CD14-positive monocyte (primary cell): ENCODE measurements around the gene DGKI. TPM values are rescaled to one million over a fixed set of nuclear protein-coding genes. Genes with fewer than 3 reads are reported as not detected.

Source experiments
- DNase-seq, 3 donors: peaks; one replicate each; pipeline ENCODE4 v3.0.0-alpha.2; 2011 to 2022
- H2AFZ ChIP-seq: 2 replicates; pipeline ENCODE4 v1.6.0; 2012; ENCODE audit warnings: mild to moderate bottlenecking, low read depth, low read length, inconsistent platforms; ENCODE audit not compliant: insufficient read depth, poor library complexity, severe bottlenecking
- H3K27ac ChIP-seq, 2 donors: 1 replicate in 1 of 2; 2 replicates in 1 of 2; pipeline ENCODE4 v1.5.1; 2012 to 2013; ENCODE audit warnings: low read length in 2 of 2, control low read depth in 1 of 2, inconsistent platforms in 1 of 2, low read depth in 1 of 2, mild to moderate bottlenecking in 1 of 2
- H3K27me3 ChIP-seq, 2 donors: one replicate each; pipeline versions ENCODE4 v1.6.0 to v1.6.1; 2011 to 2013; ENCODE audit warnings: low read length in 2 of 2; ENCODE audit not compliant: control insufficient read depth in 2 of 2, insufficient read depth in 2 of 2
- H3K36me3 ChIP-seq, 2 donors: replicated peaks in 1 of 2; 1 replicate in 1 of 2; 2 replicates in 1 of 2; pipeline versions ENCODE4 v1.5.1 to v1.6.1; 2012 to 2013; ENCODE audit warnings: low read length in 2 of 2, control low read depth in 1 of 2, inconsistent platforms in 1 of 2, mild to moderate bottlenecking in 1 of 2; ENCODE audit not compliant: insufficient read depth in 2 of 2, control insufficient read depth in 1 of 2
- H3K4me1 ChIP-seq, 2 donors: 1 replicate in 1 of 2; 2 replicates in 1 of 2; pipeline versions ENCODE4 v1.5.1 to v1.6.1; 2012 to 2013; ENCODE audit warnings: low read length in 2 of 2, control low read depth in 1 of 2, inconsistent platforms in 1 of 2, mild to moderate bottlenecking in 1 of 2, moderate library complexity in 1 of 2; ENCODE audit not compliant: insufficient read depth in 2 of 2, control insufficient read depth in 1 of 2
- H3K4me2 ChIP-seq: replicated peaks from 2 replicates; pipeline ENCODE3; 2012; ENCODE audit warnings: low read length, moderate library complexity, mild to moderate bottlenecking; ENCODE audit not compliant: poor library complexity, severe bottlenecking; ENCODE audit errors: extremely low read depth
- H3K4me3 ChIP-seq, 3 experiments: fragments of 200-600 bp in 1 of 3; sonication (generic) in 1 of 3; replicated peaks in 1 of 3; 1 replicate in 2 of 3; 2 replicates in 1 of 3; pipeline ENCODE4 v1.5.1; 2011 to 2013; ENCODE audit warnings: low read length in 3 of 3, mild to moderate bottlenecking in 3 of 3, control low read depth in 2 of 3, low read depth in 2 of 3, inconsistent platforms in 1 of 3, moderate library complexity in 1 of 3
- H3K79me2 ChIP-seq: 2 replicates; pipeline ENCODE4 v1.6.0; 2012; ENCODE audit warnings: mild to moderate bottlenecking, control low read depth, inconsistent platforms, low read length, moderate library complexity; ENCODE audit not compliant: insufficient read depth
- H3K9ac ChIP-seq: 2 replicates; pipeline ENCODE4 v1.6.0; 2017; ENCODE audit warnings: low read length, mild to moderate bottlenecking; ENCODE audit not compliant: insufficient read depth, poor library complexity, severe bottlenecking
- H3K9me3 ChIP-seq, 2 donors: replicated peaks in 1 of 2; 1 replicate in 1 of 2; 2 replicates in 1 of 2; pipeline versions ENCODE4 v1.5.1 to v1.6.1; 2012 to 2013; ENCODE audit warnings: low read length in 2 of 2, control low read depth in 1 of 2; ENCODE audit not compliant: control insufficient read depth in 1 of 2, insufficient read depth in 1 of 2
- H4K20me1 ChIP-seq: 2 replicates; pipeline ENCODE4 v1.6.0; 2012; ENCODE audit warnings: mild to moderate bottlenecking, low read length, control low read depth, moderate library complexity; ENCODE audit not compliant: insufficient read depth
- H3K27ac Mint-ChIP-seq, 7 donors: one replicate each; pipeline ENCODE4 v1.8.0; 2020; ENCODE audit warnings: mild to moderate bottlenecking in 7 of 7, mixed read lengths in 7 of 7, moderate library complexity in 6 of 7, inconsistent platforms in 2 of 7
- H3K27me3 Mint-ChIP-seq, 3 donors: one replicate each; pipeline ENCODE4 v1.8.0; 2021 to 2022; ENCODE audit warnings: low read depth in 3 of 3, mild to moderate bottlenecking in 3 of 3, mixed read lengths in 3 of 3, moderate library complexity in 3 of 3, inconsistent platforms in 1 of 3
- H3K36me3 Mint-ChIP-seq, 2 donors: one replicate each; pipeline ENCODE4 v1.8.0; 2020; ENCODE audit warnings: mixed read lengths in 2 of 2, inconsistent platforms in 1 of 2, mild to moderate bottlenecking in 1 of 2
- H3K4me1 Mint-ChIP-seq: one replicate; pipeline ENCODE4 v1.8.0; 2020; ENCODE audit warnings: mild to moderate bottlenecking, mixed read lengths
- H3K4me3 Mint-ChIP-seq, 2 donors: one replicate each; pipeline ENCODE4 v1.8.0; 2020; ENCODE audit warnings: mild to moderate bottlenecking in 2 of 2, mixed read lengths in 2 of 2, moderate library complexity in 1 of 2
- H3K9me3 Mint-ChIP-seq, 7 donors: one replicate each; pipeline ENCODE4 v1.8.0; 2020 to 2022; ENCODE audit warnings: mixed read lengths in 7 of 7, mild to moderate bottlenecking in 6 of 7, moderate library complexity in 6 of 7, inconsistent platforms in 2 of 7
- WGBS: methylation state at CpG from one replicate; pipeline ENCODE4 v1.1.5; 2013; ENCODE audit warnings: missing lambda C conversion rate; ENCODE audit not compliant: insufficient coverage; 5-methylcytosine and 5-hydroxymethylcytosine counted together
- intact Hi-C, 2 donors: fragments of 100-400 bp; cut with micrococcal nuclease; formaldehyde crosslinking; loops; one replicate each; pipeline versions ENCODE4 v1.15.0 to v1.15.1; 2023
- polyA plus RNA-seq, 3 donors: library from polyadenylated mRNA; depleted of rRNA in 1 of 3; unstranded in 2 of 3; stranded (reverse) in 1 of 3; fragments of 300-500 nt in 2 of 3; fragments of >200 nt in 1 of 3; fragmentation: Illumina TruSeq in 2 of 3; gene quantifications; 1 replicate in 2 of 3; 2 replicates in 1 of 3; pipeline ENCODE4 v1.2.3, GENCODE V29; 2012 to 2021
- TF ChIP-seq, protein P1 (sequence below): fragments of 200-600 bp; IDR thresholded peaks from one replicate; pipeline ENCODE4 v1.8.0; 2022; ENCODE audit warnings: antibody characterized with exemption, mild to moderate bottlenecking

Gene DGKI
- polyA plus RNA-seq, 3 donors, result not detected

DNA sequence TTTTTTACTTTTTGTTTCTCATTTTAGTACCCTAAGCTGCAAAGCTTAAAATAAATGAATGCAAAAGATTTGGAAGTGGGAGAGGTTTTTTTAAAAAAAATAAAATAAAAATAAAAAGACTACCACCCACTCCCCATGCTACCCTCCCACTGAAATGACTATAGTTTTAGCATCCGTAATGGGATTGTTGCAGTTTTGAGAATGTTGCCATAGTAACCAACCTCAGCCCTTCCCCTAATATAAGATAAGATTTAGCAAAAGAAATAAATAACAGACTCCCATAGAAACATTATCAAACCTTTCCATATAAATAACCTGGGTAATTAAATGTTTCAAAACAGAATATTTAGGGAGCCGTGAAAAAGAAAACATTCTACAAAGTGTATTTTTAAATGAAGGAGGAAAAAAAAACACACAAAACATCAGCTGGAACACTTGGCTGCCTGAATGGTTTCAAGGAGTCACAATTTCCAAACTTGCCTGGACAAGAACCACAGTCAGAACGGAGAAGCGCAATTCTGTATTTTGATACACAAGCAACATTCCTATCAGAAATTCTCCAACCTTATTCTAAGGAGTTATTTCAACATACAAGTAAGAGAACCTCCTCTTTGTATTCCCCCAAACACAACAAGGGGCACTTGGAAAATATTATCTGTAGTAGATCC, 57.4 kb downstream of the DGKI start:
- Histone ChIP-seq H2AFZ (no peak overlapping the region), H3K36me3 (no peaks in the 10 kb centered on the region), H3K9me3 (no peaks in the 10 kb centered on the region), H3K79me2 (no peaks in the 10 kb centered on the region), H3K4me2 (no peak overlapping the region), H4K20me1 (no peaks in the 10 kb centered on the region), H3K27ac (no peak overlapping the region), H3K27me3 (no peaks in the 10 kb centered on the region), H3K4me3 (no peak overlapping the region), H3K9ac (no peak overlapping the region), H3K4me1 (no peaks in the 10 kb centered on the region)
- no peak for DNase-seq
- TF ChIP-seq, protein P1, sequence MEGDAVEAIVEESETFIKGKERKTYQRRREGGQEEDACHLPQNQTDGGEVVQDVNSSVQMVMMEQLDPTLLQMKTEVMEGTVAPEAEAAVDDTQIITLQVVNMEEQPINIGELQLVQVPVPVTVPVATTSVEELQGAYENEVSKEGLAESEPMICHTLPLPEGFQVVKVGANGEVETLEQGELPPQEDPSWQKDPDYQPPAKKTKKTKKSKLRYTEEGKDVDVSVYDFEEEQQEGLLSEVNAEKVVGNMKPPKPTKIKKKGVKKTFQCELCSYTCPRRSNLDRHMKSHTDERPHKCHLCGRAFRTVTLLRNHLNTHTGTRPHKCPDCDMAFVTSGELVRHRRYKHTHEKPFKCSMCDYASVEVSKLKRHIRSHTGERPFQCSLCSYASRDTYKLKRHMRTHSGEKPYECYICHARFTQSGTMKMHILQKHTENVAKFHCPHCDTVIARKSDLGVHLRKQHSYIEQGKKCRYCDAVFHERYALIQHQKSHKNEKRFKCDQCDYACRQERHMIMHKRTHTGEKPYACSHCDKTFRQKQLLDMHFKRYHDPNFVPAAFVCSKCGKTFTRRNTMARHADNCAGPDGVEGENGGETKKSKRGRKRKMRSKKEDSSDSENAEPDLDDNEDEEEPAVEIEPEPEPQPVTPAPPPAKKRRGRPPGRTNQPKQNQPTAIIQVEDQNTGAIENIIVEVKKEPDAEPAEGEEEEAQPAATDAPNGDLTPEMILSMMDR, result no peak
- Mint-ChIP-seq H3K4me1 (no peaks in the 10 kb centered on the region), H3K36me3 (no peaks in the 10 kb centered on the region), H3K27ac (no peak overlapping the region), H3K9me3 (peaks cover 0 to 12% (median 5%) of the 10 kb centered on the region in 7 donors), H3K27me3 (peaks cover 0 to 3% (median 3%) of the 10 kb centered on the region in 3 donors), H3K4me3 (no peak overlapping the region)
- intact Hi-C loops, result no loop called here
- WGBS, result no CpG with 5 or more reads among the region's 4 CpGs

DNA sequence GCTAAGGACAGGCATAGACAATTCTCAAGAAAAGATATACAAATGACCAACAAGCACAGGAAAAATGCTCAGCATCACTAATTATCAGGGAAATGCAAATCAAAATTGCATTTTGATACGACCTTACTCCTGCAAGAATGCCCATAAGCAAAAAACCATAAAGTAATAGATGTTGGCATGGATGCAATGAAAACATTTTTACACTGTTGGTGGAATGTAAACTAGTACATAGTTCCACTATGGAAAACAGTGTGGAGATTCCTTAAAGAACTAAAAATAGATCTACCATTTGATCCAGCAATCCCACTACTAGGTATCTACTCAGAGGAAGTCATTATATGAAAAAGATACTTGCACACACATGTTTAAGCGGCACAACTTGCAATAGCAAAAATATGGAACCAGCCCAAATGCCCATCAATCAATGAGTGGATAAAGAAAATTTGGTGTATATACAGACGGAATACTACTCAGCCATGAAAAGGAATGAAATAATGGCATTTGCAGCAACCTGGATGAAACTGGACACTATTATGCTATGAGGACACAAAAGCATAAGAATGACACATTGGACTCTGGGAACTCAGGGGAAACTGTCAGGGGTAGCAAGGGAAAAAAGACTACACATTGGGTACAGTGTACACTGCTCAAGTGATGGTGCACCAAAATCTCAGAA, 59.3 kb downstream of the DGKI start:
- H3K9me3 ChIP-seq, result no peaks in the 10 kb centered on the region
- no CpG with 5 or more reads among the region's 3 CpGs for WGBS
- no peaks in the 10 kb centered on the region for H3K36me3 ChIP-seq
- Mint-ChIP-seq H3K9me3 (peaks cover 6 to 18% (median 12%) of the 10 kb centered on the region in 7 donors), H3K4me3 (no peak overlapping the region), H3K4me1 (no peaks in the 10 kb centered on the region), H3K27ac (no peak overlapping the region), H3K36me3 (no peaks in the 10 kb centered on the region), H3K27me3 (peaks cover 0 to 3% (median 2%) of the 10 kb centered on the region in 3 donors)
- H2AFZ ChIP-seq, result no peak overlapping the region
- H3K4me2 ChIP-seq, result no peak overlapping the region
- intact Hi-C loops, result no loop called here
- H3K4me3 ChIP-seq, result no peak overlapping the region
- H3K27me3 ChIP-seq, result no peaks in the 10 kb centered on the region
- no peak overlapping the region for H3K9ac ChIP-seq
- no peaks in the 10 kb centered on the region for H3K4me1 ChIP-seq
- no peak overlapping the region for H3K27ac ChIP-seq
- DNase-seq, result no peak
- TF ChIP-seq, protein P1, result no peak
- no peaks in the 10 kb centered on the region for H3K79me2 ChIP-seq
- no peaks in the 10 kb centered on the region for H4K20me1 ChIP-seq
